OCI-LY7 (cell line): ENCODE results near the gene IQSEC2. TPM values are rescaled to one million over a fixed set of nuclear protein-coding genes. Genes with fewer than 3 reads are reported as not detected.

ENCODE experiments used
- BruUV-seq: library from RNA; stranded (reverse); fragments of 400-500 nt; replicated peaks from 2 replicates; lab custom pipeline; 2021; lab: Mats Ljungman, UMichigan
- CTCF ChIA-PET: fragments of 300-600 bp; sonication (Branson Sonifier 250); formaldehyde crosslinking; loops from one replicate; lab custom pipeline; 2022; ENCODE audit warnings: antibody characterized with exemption; ENCODE audit not compliant: unreplicated experiment; lab: Charles Lee
- POLR2A ChIA-PET: fragments of 300-600 bp; sonication (Branson Sonifier 250); formaldehyde crosslinking; loops from one replicate; lab custom pipeline; 2022; ENCODE audit warnings: antibody characterized with exemption; lab: Charles Lee
- DNase-seq: peaks from one replicate; pipeline ENCODE4 v3.0.0-alpha.2; 2015; ENCODE audit warnings: low spot score
- H2AFZ ChIP-seq: fragments of 200-600 bp; sonication (generic), shearing (Covaris generic); 2 replicates; pipeline ENCODE4 v1.6.1; 2014; ENCODE audit warnings: mild to moderate bottlenecking, antibody characterized with exemption, low read length, moderate library complexity
- H3K27ac ChIP-seq: fragments of 200-600 bp; sonication (generic); 2 replicates; pipeline ENCODE4 v1.5.1; 2014; ENCODE audit warnings: mixed run types, low read depth, mild to moderate bottlenecking, moderate library complexity, low read length, inconsistent platforms; ENCODE audit not compliant: poor library complexity, severe bottlenecking
- H3K36me3 ChIP-seq: fragments of 200-600 bp; sonication (generic); 2 replicates; pipeline ENCODE4 v1.6.1; 2014; ENCODE audit warnings: mild to moderate bottlenecking, antibody characterized with exemption, low read length, moderate library complexity, mixed read lengths; ENCODE audit not compliant: insufficient read depth
- H3K4me1 ChIP-seq: fragments of 200-600 bp; sonication (generic); 2 replicates; pipeline ENCODE4 v1.5.1; 2014; ENCODE audit warnings: mild to moderate bottlenecking, low read length; ENCODE audit not compliant: insufficient read depth, poor library complexity, severe bottlenecking
- H3K4me2 ChIP-seq: fragments of 200-600 bp; sonication (generic); 2 replicates; pipeline ENCODE4 v1.6.1; 2014; ENCODE audit warnings: mild to moderate bottlenecking, low read length
- H3K4me3 ChIP-seq: fragments of 200-600 bp; sonication (generic); 2 replicates; pipeline ENCODE4 v1.5.1; 2014; ENCODE audit warnings: mild to moderate bottlenecking, low read depth, low read length; ENCODE audit not compliant: poor library complexity, severe bottlenecking
- H3K79me2 ChIP-seq: fragments of 200-600 bp; sonication (generic); 2 replicates; pipeline ENCODE4 v1.6.1; 2016; ENCODE audit warnings: low read depth, mild to moderate bottlenecking, low read length, moderate library complexity, mixed read lengths; ENCODE audit not compliant: insufficient read depth
- H3K9me2 ChIP-seq: fragments of 200-600 bp; sonication (generic); 2 replicates; pipeline ENCODE4 v1.6.1; 2016; ENCODE audit warnings: mild to moderate bottlenecking, low read length, mixed read lengths; ENCODE audit not compliant: insufficient read depth
- H3K9me3 ChIP-seq: fragments of 200-600 bp; sonication (generic); 2 replicates; pipeline ENCODE4 v1.6.1; 2014; ENCODE audit warnings: mild to moderate bottlenecking, mixed run types, low read length, mixed read lengths
- H4K20me1 ChIP-seq: fragments of 200-600 bp; sonication (generic); 2 replicates; pipeline ENCODE4 v1.6.1; 2014; ENCODE audit warnings: mild to moderate bottlenecking, antibody characterized with exemption, low read length, moderate library complexity, mixed read lengths; ENCODE audit not compliant: insufficient read depth
- EZH2phosphoT487 ChIP-seq: fragments of 200-600 bp; sonication (generic); IDR thresholded peaks from 2 replicates; pipeline ENCODE4 v1.6.1; 2018; ENCODE audit warnings: low read depth, borderline replicate concordance, mild to moderate bottlenecking, mixed run types, antibody characterized with exemption, low read length, moderate library complexity, mixed read lengths
- intact Hi-C: fragments of 100-400 bp; cut with micrococcal nuclease; formaldehyde crosslinking; loops from one replicate; pipeline ENCODE4 v1.10.0; 2022; ENCODE audit not compliant: unreplicated experiment
- total RNA-seq, 2 experiments: library from RNA; depleted of rRNA in 1 of 2; stranded (reverse); fragments of >200 nt in 1 of 2; shearing (Covaris generic) in 1 of 2; gene quantifications; 2 replicates each; pipeline ENCODE4 v1.2.3, GENCODE V29; 2014 to 2022
- TF ChIP-seq, protein P1 (sequence below): fragments of 200-600 bp; sonication (generic); conservative IDR thresholded peaks from 2 replicates; pipeline ENCODE4 v1.5.1; 2014; ENCODE audit warnings: mild to moderate bottlenecking, antibody characterized with exemption, low read length, moderate library complexity, mixed read lengths

Gene IQSEC2
- total RNA-seq, 2 experiments from 2014 or later: not detected

- no peak overlapping the region for H3K4me3 ChIP-seq
- H3K9me2 ChIP-seq: no peaks in the 10 kb centered on the region
- no peak overlapping the region for H2AFZ ChIP-seq
- ChIA-PET CTCF (no interaction called here), POLR2A (no interaction called here)
- H3K79me2 ChIP-seq: no peaks in the 10 kb centered on the region
- TF ChIP-seq, protein P1, sequence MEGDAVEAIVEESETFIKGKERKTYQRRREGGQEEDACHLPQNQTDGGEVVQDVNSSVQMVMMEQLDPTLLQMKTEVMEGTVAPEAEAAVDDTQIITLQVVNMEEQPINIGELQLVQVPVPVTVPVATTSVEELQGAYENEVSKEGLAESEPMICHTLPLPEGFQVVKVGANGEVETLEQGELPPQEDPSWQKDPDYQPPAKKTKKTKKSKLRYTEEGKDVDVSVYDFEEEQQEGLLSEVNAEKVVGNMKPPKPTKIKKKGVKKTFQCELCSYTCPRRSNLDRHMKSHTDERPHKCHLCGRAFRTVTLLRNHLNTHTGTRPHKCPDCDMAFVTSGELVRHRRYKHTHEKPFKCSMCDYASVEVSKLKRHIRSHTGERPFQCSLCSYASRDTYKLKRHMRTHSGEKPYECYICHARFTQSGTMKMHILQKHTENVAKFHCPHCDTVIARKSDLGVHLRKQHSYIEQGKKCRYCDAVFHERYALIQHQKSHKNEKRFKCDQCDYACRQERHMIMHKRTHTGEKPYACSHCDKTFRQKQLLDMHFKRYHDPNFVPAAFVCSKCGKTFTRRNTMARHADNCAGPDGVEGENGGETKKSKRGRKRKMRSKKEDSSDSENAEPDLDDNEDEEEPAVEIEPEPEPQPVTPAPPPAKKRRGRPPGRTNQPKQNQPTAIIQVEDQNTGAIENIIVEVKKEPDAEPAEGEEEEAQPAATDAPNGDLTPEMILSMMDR: no peak
- no peak for TF ChIP-seq EZH2phosphoT487
- H3K36me3 ChIP-seq: no peaks in the 10 kb centered on the region
- no peaks in the 10 kb centered on the region for H3K9me3 ChIP-seq
- H3K4me1 ChIP-seq: no peaks in the 10 kb centered on the region
- no peaks in the 10 kb centered on the region for H4K20me1 ChIP-seq
- no peak for DNase-seq
- intact Hi-C loops: no loop called here
- H3K4me2 ChIP-seq: no peak overlapping the region
- no peak overlapping the region for H3K27ac ChIP-seq
- no TSS peak for BruUV-seq
These were observed 35.2 kb downstream of the IQSEC2 start for GRCh38 chrX:53246231-53246630.

DNA sequence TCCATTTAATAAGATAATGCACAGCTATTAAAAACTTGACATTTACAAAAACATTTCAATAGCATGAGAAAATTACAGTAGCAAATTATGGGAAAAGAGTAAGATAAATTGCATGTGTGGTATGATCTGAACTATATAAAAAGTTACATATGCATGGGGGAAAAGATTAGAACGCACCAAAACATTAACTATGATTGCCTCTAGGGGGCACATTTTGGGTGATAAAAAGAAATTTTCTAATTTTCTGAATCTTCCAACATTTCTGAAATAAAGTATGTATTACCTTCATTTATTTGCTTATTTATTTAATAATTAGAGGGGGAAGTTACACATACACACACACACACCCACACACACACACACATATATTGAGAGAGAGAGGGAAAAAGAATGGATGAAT is 36.8 kb downstream of the IQSEC2 start:
- POLR2A ChIA-PET: no interaction called here

DNA sequence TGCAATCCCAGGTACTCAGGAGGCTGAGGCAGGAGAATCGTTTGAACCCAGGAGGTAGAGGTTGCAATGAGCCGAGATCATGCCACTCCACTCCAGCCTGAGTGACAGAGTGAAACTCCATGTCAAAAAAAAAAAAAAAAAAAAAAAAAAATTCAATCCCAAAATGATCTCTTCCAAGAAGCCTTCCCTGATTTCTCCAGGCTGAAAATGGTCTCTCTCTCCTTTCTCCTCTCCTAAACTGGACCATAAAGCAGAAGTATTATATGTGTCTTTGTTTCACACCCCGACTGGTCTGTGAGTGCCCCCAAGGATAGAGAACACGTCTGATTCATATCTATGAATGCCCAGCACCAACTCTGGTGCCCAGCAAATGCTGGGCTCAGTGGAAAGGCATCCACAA is 39.1 kb downstream of the IQSEC2 start:
- no peak overlapping the region for H3K27ac ChIP-seq
- no peaks in the 10 kb centered on the region for H3K4me1 ChIP-seq
- intact Hi-C loops: no loop called here
- no peak overlapping the region for H3K4me2 ChIP-seq
- no peaks in the 10 kb centered on the region for H3K36me3 ChIP-seq
- TF ChIP-seq, protein P1: no peak
- no peak for TF ChIP-seq EZH2phosphoT487
- H4K20me1 ChIP-seq: no peaks in the 10 kb centered on the region
- H2AFZ ChIP-seq: no peak overlapping the region
- H3K79me2 ChIP-seq: no peaks in the 10 kb centered on the region
- no peak overlapping the region for H3K4me3 ChIP-seq
- no peaks in the 10 kb centered on the region for H3K9me3 ChIP-seq
- ChIA-PET POLR2A (no interaction called here), CTCF (no interaction called here)
- no peaks in the 10 kb centered on the region for H3K9me2 ChIP-seq
- no peak for DNase-seq
- no TSS peak for BruUV-seq

More for the DNA sequence above, 36.8 kb downstream of the IQSEC2 start:
- DNase-seq: no peak
- no peaks in the 10 kb centered on the region for H3K4me1 ChIP-seq
- no peak overlapping the region for H2AFZ ChIP-seq
- H4K20me1 ChIP-seq: no peaks in the 10 kb centered on the region
- no peaks in the 10 kb centered on the region for H3K9me2 ChIP-seq
- CTCF ChIA-PET: no interaction called here
- TF ChIP-seq, protein P1: peak; percentile 67
- no peak for TF ChIP-seq EZH2phosphoT487
- no TSS peak for BruUV-seq
- no peaks in the 10 kb centered on the region for H3K36me3 ChIP-seq
- H3K27ac ChIP-seq: no peak overlapping the region
- H3K4me3 ChIP-seq: no peak overlapping the region
- H3K4me2 ChIP-seq: no peak overlapping the region
- intact Hi-C loops: no loop called here
- H3K79me2 ChIP-seq: no peaks in the 10 kb centered on the region
- H3K9me3 ChIP-seq: no peaks in the 10 kb centered on the region
